Measurements from ENCODE around the gene BCOR. TPM values are rescaled to one million over a fixed set of nuclear protein-coding genes. Genes with fewer than 3 reads are reported as not detected.

The BCOR gene
- total RNA-seq, 1 experiment from 2014 or later, result 48.3 TPM

GRCh38 chrX:40100141-40100536, 2.4 kb upstream of the BCOR start:
- ATAC-seq, result no peak; the same call in 1 of the 2 replicates
- BruUV-seq (replicated peaks), result no TSS peak
- Histone ChIP-seq H3K27me3 (ENCODE audit: control insufficient read depth, insufficient read depth, low read length) (no peaks in the 10 kb centered on the region), H3K4me3 (ENCODE audit: low read depth in 2 of 2, low read length in 2 of 2) (peak overlapping the region in 1 of 2 experiments; percentile 31; a peak in 2 of 4 replicates), H3K36me3 (ENCODE audit: control insufficient read depth, insufficient read depth, low read length) (no peaks in the 10 kb centered on the region), H3K4me1 (ENCODE audit: control insufficient read depth, insufficient read depth, low read length) (peaks cover 23% of the 10 kb centered on the region), H3K9me3 (ENCODE audit: control insufficient read depth, insufficient read depth, low read depth, low read length) (no peaks in the 10 kb centered on the region), H3K27ac (ENCODE audit: low read length) (peak overlapping the region; percentile 80)
- DNase-seq (ENCODE audit: low read depth, low spot score), result no peak
- CTCF ChIA-PET, result no interaction called here
- in situ Hi-C loops (cut with HindIII; ENCODE audit: low pct_unique_long_range_greater_than_20kb, low sequenced_read_pairs), result no loop called here
- intact Hi-C loops (cut with micrococcal nuclease; ENCODE audit: unreplicated experiment), result loop anchor here (10.0 kb wide), 1 partner anchor 165 kb away; no protein-coding TSS in a partner anchor
- TF ChIP-seq TCF7L2 (IDR thresholded peaks at IDR 0.05; ENCODE audit: low read depth, low read length) (no peak), REST (IDR thresholded peaks at IDR 0.05; ENCODE audit: insufficient read depth in 1 of 2, low read depth in 2 of 2, low read length in 1 of 2) (no peak), CTCF (IDR thresholded peaks at IDR 0.05) (no peak), POLR2AphosphoS5 (IDR thresholded peaks at IDR 0.05; ENCODE audit: low read depth, low read length) (no peak), SIN3A (IDR thresholded peaks at IDR 0.05; ENCODE audit: borderline replicate concordance, insufficient read depth, low read depth, low read length) (no peak)
- POLR2A ChIA-PET, result interaction anchor here (0.6 kb wide), 1 partner anchor 64 kb away, joined by 9 read pairs; no protein-coding TSS in a partner anchor

GRCh38 chrX:40099055-40099958, 1.5 kb upstream of the BCOR start:
- Histone ChIP-seq H3K27me3 (ENCODE audit: control insufficient read depth, insufficient read depth, low read length) (no peaks in the 10 kb centered on the region), H3K27ac (ENCODE audit: low read length) (peak overlapping the region; percentile 80), H3K4me1 (ENCODE audit: control insufficient read depth, insufficient read depth, low read length) (peaks cover 23% of the 10 kb centered on the region), H3K4me3 (ENCODE audit: low read depth in 2 of 2, low read length in 2 of 2) (peak overlapping the region; percentile 43 to 54), H3K36me3 (ENCODE audit: control insufficient read depth, insufficient read depth, low read length) (no peaks in the 10 kb centered on the region), H3K9me3 (ENCODE audit: control insufficient read depth, insufficient read depth, low read depth, low read length) (no peaks in the 10 kb centered on the region)
- POLR2A ChIA-PET, result interaction anchor here (0.5 kb wide), 1 partner anchor 57 kb away, joined by 9 read pairs; no protein-coding TSS in a partner anchor
- peak; percentile 24 for ATAC-seq
- BruUV-seq (replicated peaks), result no TSS peak
- CTCF ChIA-PET, result no interaction called here
- TF ChIP-seq REST (IDR thresholded peaks at IDR 0.05; ENCODE audit: insufficient read depth in 1 of 2, low read depth in 2 of 2, low read length in 1 of 2) (no peak), CTCF (IDR thresholded peaks at IDR 0.05) (no peak), POLR2AphosphoS5 (IDR thresholded peaks at IDR 0.05; ENCODE audit: low read depth, low read length) (no peak), SIN3A (IDR thresholded peaks at IDR 0.05; ENCODE audit: borderline replicate concordance, insufficient read depth, low read depth, low read length) (no peak), TCF7L2 (IDR thresholded peaks at IDR 0.05; ENCODE audit: low read depth, low read length) (no peak)
- DNase-seq (ENCODE audit: low read depth, low spot score), result no peak
- in situ Hi-C loops (cut with HindIII; ENCODE audit: low pct_unique_long_range_greater_than_20kb, low sequenced_read_pairs), result no loop called here
- intact Hi-C loops (cut with micrococcal nuclease; ENCODE audit: unreplicated experiment), result no loop called here
